GM21717 (cell line): Measurements from ENCODE around the gene LSP1.

Source experiments
- ATAC-seq: cut with Tn5 transposase; IDR thresholded peaks from one replicate; pipeline ENCODE4 v1.9.1; 2021; ENCODE audit warnings: mild to moderate bottlenecking, moderate library complexity; ENCODE audit not compliant: unreplicated experiment

LSP1 gene

DNA sequence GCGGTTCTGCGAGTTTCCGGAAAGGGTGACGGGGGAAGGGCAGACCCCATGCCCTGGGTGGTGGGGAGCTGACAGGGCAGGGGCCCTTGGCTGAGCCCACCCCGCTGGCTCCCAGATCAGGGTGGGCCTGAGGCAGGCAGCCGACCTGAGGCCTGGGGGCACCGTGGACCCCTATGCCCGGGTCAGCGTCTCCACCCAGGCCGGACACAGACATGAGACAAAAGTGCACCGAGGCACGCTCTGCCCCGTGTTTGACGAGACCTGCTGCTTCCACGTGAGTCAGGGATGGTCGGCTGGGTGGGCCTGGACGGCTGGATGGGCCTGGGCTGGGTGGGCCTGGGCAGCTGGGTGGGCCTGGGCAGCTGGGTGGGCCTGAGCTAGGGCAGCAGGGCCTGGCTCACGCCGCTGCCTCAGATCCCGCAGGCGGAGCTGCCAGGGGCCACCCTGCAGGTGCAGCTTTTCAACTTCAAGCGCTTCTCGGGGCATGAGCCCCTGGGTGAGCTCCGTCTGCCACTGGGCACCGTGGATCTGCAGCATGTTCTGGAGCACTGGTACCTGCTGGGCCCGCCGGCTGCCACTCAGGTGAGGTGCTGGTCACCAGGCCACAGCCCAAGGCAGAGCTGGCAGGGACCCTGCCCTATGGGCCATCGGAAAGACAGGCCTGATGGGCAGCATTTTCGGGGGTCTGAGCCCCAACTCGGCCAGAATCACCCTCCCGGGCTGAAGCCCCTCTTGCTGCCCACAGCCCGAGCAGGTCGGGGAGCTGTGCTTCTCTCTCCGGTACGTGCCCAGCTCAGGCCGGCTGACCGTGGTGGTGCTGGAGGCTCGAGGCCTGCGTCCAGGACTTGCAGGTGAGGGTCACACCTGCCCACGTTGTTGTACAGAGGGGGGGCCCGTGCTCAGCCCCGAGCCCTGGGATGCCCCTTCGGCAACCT, 16.6 kb upstream of the LSP1 start:
- no peak for ATAC-seq

DNA sequence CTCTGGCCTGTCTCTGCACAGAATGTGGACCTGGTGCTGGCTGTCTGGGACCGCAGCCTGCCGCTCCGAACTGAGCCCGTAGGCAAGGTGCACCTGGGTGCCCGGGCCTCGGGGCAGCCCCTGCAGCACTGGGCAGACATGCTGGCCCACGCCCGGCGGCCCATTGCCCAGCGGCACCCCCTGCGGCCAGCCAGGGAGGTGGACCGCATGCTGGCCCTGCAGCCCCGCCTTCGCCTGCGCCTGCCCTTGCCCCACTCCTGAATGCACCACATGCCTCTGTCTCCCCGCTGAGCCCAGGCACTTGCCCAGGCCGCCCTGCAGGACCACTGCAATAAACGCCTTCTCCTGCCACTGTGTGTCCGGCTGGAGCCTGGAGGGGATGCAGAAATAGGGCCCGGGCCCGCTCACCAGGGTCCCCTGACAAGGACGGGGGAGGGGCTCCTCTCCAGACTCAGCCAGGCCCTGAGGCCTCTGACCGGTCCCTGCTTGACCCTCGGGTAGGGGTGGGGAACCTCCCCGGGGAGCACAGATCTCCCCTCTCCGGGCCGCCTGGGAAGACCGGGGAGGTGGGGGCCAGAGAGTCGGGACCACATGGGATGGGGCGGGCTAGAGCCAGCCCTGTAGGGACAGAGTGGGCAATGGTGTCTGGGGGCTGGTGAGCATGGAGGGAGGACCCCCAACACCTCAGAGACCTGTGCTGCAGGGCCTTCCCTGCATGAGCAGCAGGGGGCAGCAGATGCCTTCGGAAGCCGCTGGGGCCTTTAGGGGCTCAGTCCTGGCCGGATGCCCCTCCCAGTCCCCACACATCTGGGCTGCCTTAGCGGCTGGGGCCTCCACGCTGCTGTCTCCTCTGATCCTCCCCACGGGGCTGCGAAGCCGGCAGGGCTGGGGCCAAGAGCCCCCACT, 15.5 kb upstream of the LSP1 start:
- ATAC-seq = no peak

DNA sequence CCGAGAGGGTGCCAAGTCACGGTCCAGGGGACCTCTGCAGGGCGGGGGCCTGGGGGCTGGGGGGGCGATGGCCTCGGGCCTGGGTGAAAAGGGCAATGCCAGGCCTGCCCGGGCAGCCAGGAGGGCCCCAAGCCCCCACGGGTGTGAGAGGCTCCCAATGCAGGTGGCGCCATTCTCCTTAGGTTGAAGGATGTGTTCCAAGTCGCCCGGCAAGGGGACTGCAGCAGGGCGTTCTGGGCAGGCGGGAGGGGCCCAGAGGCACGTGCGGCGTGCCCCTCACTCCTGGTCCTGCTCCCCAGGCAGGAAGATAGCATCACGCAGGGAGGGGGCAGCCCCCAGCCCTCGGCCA, 14.8 kb upstream of the LSP1 start:
- no peak for ATAC-seq

DNA sequence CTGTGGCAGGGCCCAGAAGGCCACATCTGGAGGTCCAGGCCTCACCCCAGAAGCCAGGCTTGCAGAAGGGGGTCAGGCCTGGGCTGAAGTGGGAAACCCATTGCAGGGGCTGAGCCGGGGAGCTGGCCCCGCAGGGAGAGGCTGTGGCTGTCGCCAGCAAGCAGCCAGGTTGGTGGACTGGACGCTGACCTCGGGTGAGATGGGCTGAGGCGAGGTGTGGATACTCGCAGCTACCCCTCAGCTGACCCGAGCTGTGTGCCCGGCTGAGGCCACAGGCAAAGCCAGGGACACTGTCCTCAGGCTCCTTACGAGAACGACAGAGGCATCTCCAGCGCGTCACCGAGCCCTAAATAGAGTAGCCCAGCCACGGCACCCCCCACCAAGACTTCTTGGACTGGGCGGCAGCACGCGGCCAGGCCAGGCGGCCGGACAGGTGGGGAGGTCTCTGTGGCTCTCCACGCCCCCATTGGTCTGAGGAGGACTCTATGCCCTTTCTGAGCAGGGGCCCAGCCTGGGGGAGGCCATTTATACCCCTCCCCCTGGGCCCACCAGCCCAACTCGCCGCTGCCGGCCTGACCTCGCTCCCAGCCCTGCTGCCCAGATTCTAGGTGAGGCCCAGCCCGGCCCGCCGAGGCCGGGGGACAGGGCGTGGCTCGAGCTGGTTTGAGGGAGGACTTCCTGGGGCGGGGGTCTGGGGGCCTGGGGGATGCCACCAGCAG, 14.3 kb upstream of the LSP1 start, which contains the start of gene TNNI2:
TSS of gene TNNI2 (plus strand) at position 556 of the 719 bp plus-strand sequence. CDS start 716 bp downstream, outside the sequence.
- no peak for ATAC-seq

GRCh38 chr11:1839204-1839923, 13.5 kb upstream of the LSP1 start:
- no peak for ATAC-seq

- no peak for ATAC-seq
Measured at GRCh38 chr11:1839924-1840779, 12.7 kb upstream of the LSP1 start.

GRCh38 chr11:1840780-1841480, 12.0 kb upstream of the LSP1 start:
- ATAC-seq = no peak

GRCh38 chr11:1841511-1842148, 11.3 kb upstream of the LSP1 start:
- no peak for ATAC-seq

DNA sequence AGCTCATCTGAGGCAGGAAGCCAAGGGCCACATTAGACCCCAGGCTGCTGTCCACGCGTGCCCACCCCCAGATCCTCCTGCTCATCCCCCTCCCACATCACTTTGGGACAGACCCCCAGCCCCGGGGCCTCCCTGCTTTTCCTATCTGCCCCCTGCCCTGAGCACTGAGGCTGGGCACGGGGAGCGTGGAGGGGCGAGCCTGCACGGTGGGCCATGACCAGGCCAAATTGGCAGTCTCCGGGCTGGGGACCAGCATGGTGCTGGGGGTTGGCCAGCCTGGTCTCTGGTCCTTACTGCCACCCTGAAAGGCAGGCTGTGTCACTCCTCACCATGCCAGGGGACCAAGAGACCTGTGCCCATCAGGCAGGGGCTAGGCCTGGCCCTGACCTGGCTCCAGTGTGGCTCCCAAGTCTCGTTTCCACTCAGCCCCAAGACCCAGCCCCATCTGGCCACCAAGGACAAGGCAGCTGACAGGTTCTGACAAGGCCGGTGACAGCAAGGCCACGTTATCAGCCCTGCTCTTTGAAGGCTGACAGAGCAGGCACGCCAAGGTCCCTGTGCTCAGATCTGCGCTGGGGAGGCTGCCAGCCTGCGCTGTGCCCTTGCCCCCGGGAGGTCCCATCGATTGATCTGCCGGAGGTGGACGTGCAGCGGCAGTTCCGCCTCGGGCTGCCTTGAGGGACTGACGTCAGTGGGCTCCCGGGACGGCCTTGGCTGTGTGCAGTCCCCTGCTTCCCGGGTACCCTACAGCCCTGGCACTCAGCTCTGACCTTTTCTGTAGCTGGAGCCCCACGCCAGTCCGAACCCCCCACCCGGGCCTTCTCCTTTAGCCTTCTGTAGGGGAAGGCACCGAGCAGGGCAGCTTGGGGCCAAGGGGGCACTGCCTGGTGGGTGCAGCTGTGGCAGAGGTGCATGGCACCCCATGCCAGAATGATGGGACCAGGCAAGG, 10.5 kb upstream of the LSP1 start:
- ATAC-seq = no peak

- ATAC-seq = no peak
Measured at GRCh38 chr11:1843098-1843473, 9.8 kb upstream of the LSP1 start.

- no peak for ATAC-seq
Measured at GRCh38 chr11:1843796-1844195, 9.1 kb upstream of the LSP1 start.

- ATAC-seq = no peak
Measured at GRCh38 chr11:1844221-1845094, 8.4 kb upstream of the LSP1 start.

DNA sequence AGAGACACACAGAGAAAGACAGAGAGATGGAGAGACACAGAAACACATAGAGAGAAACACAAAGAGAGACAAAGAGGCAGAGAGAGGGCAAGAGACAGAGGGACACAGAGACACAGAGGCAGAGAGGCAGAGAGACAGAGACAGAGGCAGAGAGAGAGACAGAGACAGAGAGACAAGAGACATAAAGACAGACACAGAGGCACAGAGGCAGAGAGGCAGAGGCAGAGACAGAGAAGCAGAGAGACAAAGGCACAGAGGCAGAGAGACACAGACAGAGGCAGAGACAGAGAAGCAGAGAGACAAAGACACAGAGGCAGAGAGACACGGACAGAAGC, 7.8 kb upstream of the LSP1 start:
- no peak for ATAC-seq

- no peak for ATAC-seq
Measured at GRCh38 chr11:1845561-1846452, 7.1 kb upstream of the LSP1 start.

GRCh38 chr11:1846453-1846932, 6.4 kb upstream of the LSP1 start:
- ATAC-seq = no peak
